GM12878 (cell line): ENCODE measurements around the gene NDRG2. TPM values are rescaled to one million over a fixed set of nuclear protein-coding genes. Genes with fewer than 3 reads are reported as not detected.

Experiments used
- ATAC-seq: fragments of 200-7000 bp; cut with Tn5 transposase; 3 replicates; pipeline ENCODE4 v1.9.1; 2020; ENCODE audit warnings: mild to moderate bottlenecking, moderate library complexity
- BruUV-seq: library from RNA; stranded (reverse); fragments of 400-500 nt; replicated peaks from 2 replicates; lab custom pipeline; 2021; lab: Mats Ljungman, UMichigan
- CTCF ChIA-PET: fragments of 300-600 bp; sonication (Branson Sonifier 250); formaldehyde crosslinking; extraction: SDS; loops from one replicate; lab custom pipeline; 2021; ENCODE audit warnings: inconsistent platforms; lab: Yijun Ruan, JAX
- POLR2A ChIA-PET: fragments of 350-600 bp; formaldehyde crosslinking; extraction: SDS; loops from one replicate; lab custom pipeline; 2021; ENCODE audit warnings: inconsistent platforms; lab: Charles Lee
- RAD21 ChIA-PET: fragments of 300-600 bp; sonication (Branson Sonifier 250); formaldehyde crosslinking; loops from one replicate; lab custom pipeline; 2023; ENCODE audit warnings: antibody characterized with exemption; ENCODE audit not compliant: unreplicated experiment; lab: Charles Lee
- SMC1A ChIA-PET: fragments of 300-600 bp; sonication (Branson Sonifier 250); formaldehyde crosslinking; loops from one replicate; lab custom pipeline; 2023; ENCODE audit not compliant: unreplicated experiment, uncharacterized antibody; lab: Charles Lee
- DNase-seq: peaks from one replicate; pipeline ENCODE4 v3.0.0-alpha.2; 2011; ENCODE audit warnings: low read depth, low spot score
- FAIRE-seq: peaks from 3 replicates; lab custom pipeline; 2011; peaks lifted over from hg19 to GRCh38; lab: Jason Lieb, UNC
- H2AFZ ChIP-seq: 2 replicates; pipeline ENCODE4 v1.6.0; 2011; ENCODE audit warnings: low read depth, low read length, control low read depth; ENCODE audit not compliant: control insufficient read depth
- H3K27ac ChIP-seq: 2 replicates; pipeline ENCODE4 v1.5.1; 2011; ENCODE audit warnings: control low read depth; ENCODE audit not compliant: control insufficient read depth, insufficient read depth
- H3K27me3 ChIP-seq, 2 experiments: replicated peaks in 1 of 2; 2 replicates each; pipeline versions ENCODE4 v1.6.0 to v1.6.1; 2011; ENCODE audit warnings: low read length in 1 of 2; ENCODE audit not compliant: control insufficient read depth in 2 of 2, insufficient read depth in 2 of 2
- H3K36me3 ChIP-seq, 2 experiments: 2 replicates each; pipeline ENCODE4 v1.5.1; 2011; ENCODE audit warnings: low read length in 1 of 2; ENCODE audit not compliant: control insufficient read depth in 2 of 2, insufficient read depth in 2 of 2
- H3K4me1 ChIP-seq: 2 replicates; pipeline ENCODE4 v1.6.1; 2011; ENCODE audit warnings: mild to moderate bottlenecking, low read length, moderate library complexity, mixed read lengths; ENCODE audit not compliant: control insufficient read depth, insufficient read depth
- H3K4me2 ChIP-seq: 2 replicates; pipeline ENCODE4 v1.6.0; 2011; ENCODE audit warnings: control low read depth; ENCODE audit not compliant: control insufficient read depth, insufficient read depth
- H3K4me3 ChIP-seq: fragments of 200-600 bp; sonication (generic); 2 replicates; pipeline ENCODE4 v1.5.1; 2016
- H3K79me2 ChIP-seq: 2 replicates; pipeline ENCODE4 v1.6.0; 2011; ENCODE audit warnings: low read length; ENCODE audit not compliant: control insufficient read depth, insufficient read depth
- H3K9ac ChIP-seq: 2 replicates; pipeline ENCODE4 v1.8.0; 2011; ENCODE audit warnings: low read length, control low read depth, mixed read lengths; ENCODE audit not compliant: control insufficient read depth, insufficient read depth
- H3K9me3 ChIP-seq: replicated peaks from 3 replicates; pipeline ENCODE4 v1.5.1; 2011; ENCODE audit warnings: mild to moderate bottlenecking, low read length; ENCODE audit not compliant: control insufficient read depth, insufficient read depth
- H4K20me1 ChIP-seq: 2 replicates; pipeline ENCODE4 v1.6.0; 2011; ENCODE audit not compliant: control insufficient read depth, insufficient read depth
- ATF7 ChIP-seq: fragments of 450-650 bp; IDR thresholded peaks from 2 replicates; pipeline ENCODE4 v1.6.1; 2016; ENCODE audit warnings: low read depth, mild to moderate bottlenecking
- CHD2 ChIP-seq: IDR thresholded peaks from 2 replicates; pipeline ENCODE4 v1.6.1; 2011; ENCODE audit warnings: low read depth, low read length, improper control_type of control experiment, borderline replicate concordance
- EGR1 ChIP-seq, 2 experiments: IDR thresholded peaks; 1 replicate in 1 of 2; 2 replicates in 1 of 2; pipeline ENCODE4 v1.6.1; 2011 to 2012; ENCODE audit warnings: low read depth in 2 of 2, low read length in 2 of 2, borderline replicate concordance in 1 of 2, mild to moderate bottlenecking in 1 of 2, moderate library complexity in 1 of 2
- EP300 ChIP-seq, 2 experiments: fragments of 150-350 bp in 1 of 2; IDR thresholded peaks; 2 replicates each; pipeline ENCODE4 v1.6.1; 2011 to 2012; ENCODE audit warnings: low read depth in 2 of 2, low read length in 2 of 2, borderline replicate concordance in 1 of 2, improper control_type of control experiment in 1 of 2, inconsistent platforms in 1 of 2; ENCODE audit not compliant: control insufficient read depth in 1 of 2
- FOXM1 ChIP-seq: IDR thresholded peaks from 2 replicates; pipeline ENCODE4 v1.6.1; 2012; ENCODE audit warnings: low read depth, mild to moderate bottlenecking, inconsistent platforms, low read length, moderate library complexity
- HDAC2 ChIP-seq: fragments of 200-600 bp; sonication (generic); IDR thresholded peaks from 2 replicates; pipeline ENCODE4 v1.6.1; 2017
- HSF1 ChIP-seq: fragments of 150-350 bp; IDR thresholded peaks from 2 replicates; pipeline ENCODE4 v1.6.1; 2014; ENCODE audit warnings: mild to moderate bottlenecking, low read depth, low read length
- IRF5 ChIP-seq: fragments of 450-650 bp; IDR thresholded peaks from 2 replicates; pipeline ENCODE4 v1.6.1; 2017; ENCODE audit warnings: borderline replicate concordance
- NR2C1 ChIP-seq: fragments of 450-650 bp; IDR thresholded peaks from 2 replicates; pipeline ENCODE4 v1.6.1; 2017; ENCODE audit warnings: antibody characterized with exemption, mild to moderate bottlenecking, moderate library complexity
- POLR2AphosphoS2 ChIP-seq: IDR thresholded peaks from 2 replicates; pipeline ENCODE4 v1.6.1; 2011; ENCODE audit warnings: low read depth, mild to moderate bottlenecking, low read length, improper control_type of control experiment, moderate library complexity
- POLR2AphosphoS5 ChIP-seq: IDR thresholded peaks from 2 replicates; pipeline ENCODE4 v1.6.1; 2011; ENCODE audit warnings: mild to moderate bottlenecking, low read length, inconsistent platforms
- SMARCA5 ChIP-seq: fragments of 450-650 bp; IDR thresholded peaks from 2 replicates; pipeline ENCODE4 v1.6.1; 2017; ENCODE audit warnings: mild to moderate bottlenecking
- STAT1 ChIP-seq: fragments of 450-650 bp; conservative IDR thresholded peaks from 2 replicates; pipeline ENCODE4 v1.6.1; 2014; ENCODE audit warnings: antibody characterized with exemption, mild to moderate bottlenecking
- WRNIP1 ChIP-seq: IDR thresholded peaks from 2 replicates; pipeline ENCODE4 v1.6.1; 2011; ENCODE audit warnings: low read depth, low read length, improper control_type of control experiment, borderline replicate concordance
- WGBS: methylation state at CpG from one replicate; pipeline ENCODE4 v1.1.6; 2016; ENCODE audit warnings: low lambda C conversion rate; ENCODE audit not compliant: insufficient replicate concordance, insufficient coverage; ENCODE audit errors: missing lambda C conversion rate; 5-methylcytosine and 5-hydroxymethylcytosine counted together
- in situ Hi-C: fragments of 300-500 bp; cut with MboI; formaldehyde crosslinking; loops from 9 replicates; pipeline ENCODE4 v1.14.3; 2018; ENCODE audit warnings: mixed read lengths
- intact Hi-C: fragments of 100-400 bp; cut with micrococcal nuclease; formaldehyde crosslinking; loops from one replicate; pipeline ENCODE4 v1.14.2; 2022; ENCODE audit not compliant: unreplicated experiment
- polyA plus RNA-seq, 11 experiments: library from polyadenylated mRNA; depleted of rRNA in 4 of 11; unstranded in 6 of 11; stranded (reverse) in 5 of 11; fragments of >200 nt; fragmentation: Nextera tagmentation in 4 of 11; fragmentation: Illumina TruSeq in 1 of 11; extraction: Ambion mirVana in 4 of 11; extraction: Trizol in 1 of 11; gene quantifications; 1 replicate in 1 of 11; 2 replicates in 10 of 11; pipeline versions ENCODE4 v1.2.1 to v1.2.3, GENCODE V29; 2011 to 2016; ENCODE audit warnings: inconsistent platforms in 2 of 11, missing spikeins in 2 of 11, low read depth in 1 of 11
- total RNA-seq, 4 experiments: library from RNA; depleted of rRNA in 3 of 4; stranded (reverse); fragments of >200 nt in 3 of 4; fragmentation: Illumina TruSeq in 1 of 4; extraction: Trizol in 1 of 4; gene quantifications; 2 replicates each; pipeline versions ENCODE4 v1.2.1 to v1.2.3, GENCODE V29; 2013 to 2021
- TF ChIP-seq, protein P1 (sequence below): fragments of 450-650 bp; IDR thresholded peaks from 2 replicates; pipeline ENCODE4 v1.6.1; 2016; ENCODE audit warnings: mild to moderate bottlenecking
- TF ChIP-seq, protein P2 (sequence below): fragments of 450-650 bp; IDR thresholded peaks from 2 replicates; pipeline ENCODE4 v1.6.1; 2016; ENCODE audit warnings: mild to moderate bottlenecking

The NDRG2 gene
- total and polyA plus RNA-seq, 10 of the 15 experiments (the other 5 are each of a cell fraction or from before 2014, with no cell fraction given) = 0.15 to 0.49 TPM; not detected in 8

GRCh38 chr14:21024585-21025370, at the start of gene NDRG2 (continued):
- TF ChIP-seq, protein P1, sequence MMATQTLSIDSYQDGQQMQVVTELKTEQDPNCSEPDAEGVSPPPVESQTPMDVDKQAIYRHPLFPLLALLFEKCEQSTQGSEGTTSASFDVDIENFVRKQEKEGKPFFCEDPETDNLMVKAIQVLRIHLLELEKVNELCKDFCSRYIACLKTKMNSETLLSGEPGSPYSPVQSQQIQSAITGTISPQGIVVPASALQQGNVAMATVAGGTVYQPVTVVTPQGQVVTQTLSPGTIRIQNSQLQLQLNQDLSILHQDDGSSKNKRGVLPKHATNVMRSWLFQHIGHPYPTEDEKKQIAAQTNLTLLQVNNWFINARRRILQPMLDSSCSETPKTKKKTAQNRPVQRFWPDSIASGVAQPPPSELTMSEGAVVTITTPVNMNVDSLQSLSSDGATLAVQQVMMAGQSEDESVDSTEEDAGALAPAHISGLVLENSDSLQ = no peak
- TF ChIP-seq FOXM1 = no peak
- TF ChIP-seq CHD2 = no peak

- ChIA-PET SMC1A (no interaction called here), POLR2A (interaction anchor here (0.5 kb wide), 1 partner anchor 58 kb away, joined by 7 read pairs; no protein-coding TSS in a partner anchor), CTCF (interaction anchor here (0.6 to 5.6 kb wide), 4 partner anchors 14 to 69 kb away, joined by 3 to 100 read pairs (median 6); partner anchors contain the start of gene TMEM253), RAD21 (no interaction called here)
- no peaks in the 10 kb centered on the region for H3K79me2 ChIP-seq
- H3K27me3 ChIP-seq = peaks cover 8 to 18% of the 10 kb centered on the region in 2 experiments
- no peak for ATAC-seq
- WGBS = 44% methylated on average over 9 of the region's 9 CpGs
- no peak overlapping the region for H3K4me2 ChIP-seq
- H4K20me1 ChIP-seq = no peaks in the 10 kb centered on the region
- no peaks in the 10 kb centered on the region for H3K9me3 ChIP-seq
- BruUV-seq = no TSS peak
- FAIRE-seq = no peak
- in situ Hi-C loops = no loop called here
- H3K4me1 ChIP-seq = peaks cover 27% of the 10 kb centered on the region
- intact Hi-C loops = no loop called here
- no peak overlapping the region for H3K9ac ChIP-seq
- H2AFZ ChIP-seq = no peak overlapping the region
- H3K36me3 ChIP-seq = no peaks in the 10 kb centered on the region
- H3K27ac ChIP-seq = no peak overlapping the region
- no peak for DNase-seq
- H3K4me3 ChIP-seq = no peak overlapping the region
- no peak for TF ChIP-seq POLR2AphosphoS2
- TF ChIP-seq NR2C1 = no peak
- no peak for TF ChIP-seq EP300 (IDR thresholded peaks at IDR 0.05; ENCODE audit: borderline replicate concordance in 1 of 2, control insufficient read depth in 1 of 2, low read depth in 2 of 2, low read length in 2 of 2)
- TF ChIP-seq POLR2AphosphoS5 = no peak
- TF ChIP-seq EGR1 (IDR thresholded peaks at IDR 0.05; ENCODE audit: borderline replicate concordance in 1 of 2, low read depth in 2 of 2, low read length in 2 of 2) = no peak
- TF ChIP-seq STAT1 = no peak
- no peak for TF ChIP-seq IRF5
- TF ChIP-seq HSF1 = no peak
- no peak for TF ChIP-seq SMARCA5
- TF ChIP-seq, protein P2, sequence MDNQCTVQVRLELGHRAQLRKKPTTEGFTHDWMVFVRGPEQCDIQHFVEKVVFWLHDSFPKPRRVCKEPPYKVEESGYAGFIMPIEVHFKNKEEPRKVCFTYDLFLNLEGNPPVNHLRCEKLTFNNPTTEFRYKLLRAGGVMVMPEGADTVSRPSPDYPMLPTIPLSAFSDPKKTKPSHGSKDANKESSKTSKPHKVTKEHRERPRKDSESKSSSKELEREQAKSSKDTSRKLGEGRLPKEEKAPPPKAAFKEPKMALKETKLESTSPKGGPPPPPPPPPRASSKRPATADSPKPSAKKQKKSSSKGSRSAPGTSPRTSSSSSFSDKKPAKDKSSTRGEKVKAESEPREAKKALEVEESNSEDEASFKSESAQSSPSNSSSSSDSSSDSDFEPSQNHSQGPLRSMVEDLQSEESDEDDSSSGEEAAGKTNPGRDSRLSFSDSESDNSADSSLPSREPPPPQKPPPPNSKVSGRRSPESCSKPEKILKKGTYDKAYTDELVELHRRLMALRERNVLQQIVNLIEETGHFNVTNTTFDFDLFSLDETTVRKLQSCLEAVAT = no peak
- TF ChIP-seq HDAC2 = no peak
- no peak for TF ChIP-seq WRNIP1
- no peak for TF ChIP-seq ATF7
Observed at GRCh38 chr14:21073921-21074320, 49.1 kb upstream of the NDRG2 start.
